HepG2 (cell line): Measurements from ENCODE around the gene MICA. TPM values are rescaled to one million over a fixed set of nuclear protein-coding genes. Genes with fewer than 3 reads are reported as not detected.
A peak's percentile ranks its signal among the peaks of the same experiment; 100 is the strongest.

Experiments used
- FOSL2 ChIP-seq: sonication (generic); formaldehyde crosslinking; IDR thresholded peaks from 2 replicates; pipeline ENCODE4 v1.4.0; 2020; ENCODE audit warnings: missing genetic modification reagents
- HIVEP1 ChIP-seq: sonication (generic); formaldehyde crosslinking; IDR thresholded peaks from 2 replicates; pipeline ENCODE4 v1.4.0; 2020; ENCODE audit warnings: mild to moderate bottlenecking, missing genetic modification reagents
- HMGXB3 ChIP-seq: sonication (generic); formaldehyde crosslinking; IDR thresholded peaks from 2 replicates; pipeline ENCODE4 v1.4.0; 2020; ENCODE audit warnings: missing genetic modification reagents, borderline replicate concordance
- IRX3 ChIP-seq: sonication (generic); formaldehyde crosslinking; IDR thresholded peaks from 2 replicates; pipeline ENCODE4 v1.8.1; 2023; ENCODE audit warnings: mild to moderate bottlenecking, low read depth, missing genetic modification reagents, borderline replicate concordance
- JUNB ChIP-seq: sonication (generic); formaldehyde crosslinking; IDR thresholded peaks from 2 replicates; pipeline ENCODE4 v1.8.0; 2022; ENCODE audit warnings: missing genetic modification reagents, mild to moderate bottlenecking, borderline replicate concordance
- KDM4B ChIP-seq: sonication (generic); formaldehyde crosslinking; IDR thresholded peaks from 2 replicates; pipeline ENCODE4 v1.4.0; 2020; ENCODE audit warnings: missing genetic modification reagents
- KLF13 ChIP-seq: sonication (generic); formaldehyde crosslinking; IDR thresholded peaks from 2 replicates; pipeline ENCODE4 v1.4.0; 2020; ENCODE audit warnings: mild to moderate bottlenecking, missing genetic modification reagents
- KMT2B ChIP-seq: IDR thresholded peaks from 2 replicates; pipeline ENCODE4 v1.6.1; 2016; ENCODE audit warnings: missing genetic modification reagents, missing compliant biosample characterization
- MAFF ChIP-seq: IDR thresholded peaks from 2 replicates; pipeline ENCODE4 v1.6.1; 2011; ENCODE audit warnings: low read depth, low read length, improper control_type of control experiment
- MLLT10 ChIP-seq: sonication (generic); formaldehyde crosslinking; IDR thresholded peaks from 2 replicates; pipeline ENCODE4 v1.4.0; 2020; ENCODE audit warnings: missing genetic modification reagents
- NBN ChIP-seq: fragments of 450-650 bp; conservative IDR thresholded peaks from 2 replicates; pipeline ENCODE4 v1.6.1; 2017
- NCOR1 ChIP-seq: fragments of 200-600 bp; sonication (generic); IDR thresholded peaks from 2 replicates; pipeline ENCODE4 v1.7.0; 2017; ENCODE audit warnings: antibody characterized with exemption, low read length, borderline replicate concordance
- PHF21A ChIP-seq: sonication (generic); formaldehyde crosslinking; IDR thresholded peaks from 2 replicates; pipeline ENCODE4 v1.5.0; 2020; ENCODE audit warnings: mild to moderate bottlenecking, missing genetic modification reagents
- POGZ ChIP-seq: sonication (generic); formaldehyde crosslinking; IDR thresholded peaks from 2 replicates; pipeline ENCODE4 v1.4.0; 2020; ENCODE audit warnings: mild to moderate bottlenecking, missing genetic modification reagents
- PTBP1 ChIP-seq: fragments of 200-400 bp; formaldehyde crosslinking; IDR thresholded peaks from 2 replicates; pipeline ENCODE4 v1.6.1; 2018; ENCODE audit warnings: low read length, low read depth; ENCODE audit not compliant: poor library complexity, severe bottlenecking
- SIX4 ChIP-seq: sonication (generic); formaldehyde crosslinking; IDR thresholded peaks from 2 replicates; pipeline ENCODE4 v1.4.0; 2020; ENCODE audit warnings: missing genetic modification reagents
- SRY ChIP-seq: sonication (generic); formaldehyde crosslinking; IDR thresholded peaks from 2 replicates; pipeline ENCODE4 v1.8.0; 2022; ENCODE audit warnings: mild to moderate bottlenecking, missing genetic modification reagents
- TERF1 ChIP-seq: sonication (generic); formaldehyde crosslinking; IDR thresholded peaks from 2 replicates; pipeline ENCODE4 v1.8.0; 2022; ENCODE audit warnings: mild to moderate bottlenecking, missing genetic modification reagents, moderate library complexity
- ZNF124 ChIP-seq: sonication (generic); formaldehyde crosslinking; IDR thresholded peaks from 2 replicates; pipeline ENCODE4 v1.4.0; 2020; ENCODE audit warnings: missing genetic modification reagents
- ZNF207 ChIP-seq: fragments of 450-650 bp; IDR thresholded peaks from 2 replicates; pipeline ENCODE4 v1.6.1; 2016; ENCODE audit warnings: antibody characterized with exemption, borderline replicate concordance
- ZNF280B ChIP-seq: sonication (generic); formaldehyde crosslinking; IDR thresholded peaks from 2 replicates; pipeline ENCODE4 v1.5.0; 2020; ENCODE audit warnings: missing genetic modification reagents, mild to moderate bottlenecking, borderline replicate concordance
- ZNF451 ChIP-seq: sonication (generic); formaldehyde crosslinking; IDR thresholded peaks from 2 replicates; pipeline ENCODE4 v1.5.0; 2020; ENCODE audit warnings: mild to moderate bottlenecking, missing genetic modification reagents
- ZNF674 ChIP-seq: sonication (generic); formaldehyde crosslinking; IDR thresholded peaks from 2 replicates; pipeline ENCODE4 v1.5.0; 2020; ENCODE audit warnings: low read depth, mild to moderate bottlenecking, missing genetic modification reagents
- ZNF713 ChIP-seq: sonication (generic); formaldehyde crosslinking; IDR thresholded peaks from 2 replicates; pipeline ENCODE4 v1.4.0; 2020; ENCODE audit warnings: mild to moderate bottlenecking, missing genetic modification reagents
- ZSCAN29 ChIP-seq: sonication (generic); formaldehyde crosslinking; conservative IDR thresholded peaks from 2 replicates; pipeline ENCODE4 v1.4.0; 2020; ENCODE audit warnings: mild to moderate bottlenecking, missing genetic modification reagents
- polyA plus RNA-seq, 8 experiments: library from polyadenylated mRNA; depleted of rRNA in 3 of 8; stranded (reverse) in 7 of 8; unstranded in 1 of 8; fragments of >200 nt; fragmentation: Illumina TruSeq in 4 of 8; extraction: Trizol in 4 of 8; gene quantifications; 2 replicates each; pipeline versions ENCODE4 v1.2.1 to v1.2.3, GENCODE V29; 2011 to 2016; ENCODE audit warnings: low read depth in 4 of 8, missing spikeins in 1 of 8, mixed read lengths in 1 of 8; ENCODE audit not compliant: insufficient read depth in 1 of 8
- total RNA-seq, 5 experiments: library from RNA; depleted of rRNA; stranded (reverse); fragments of >200 nt; fragmentation: Illumina TruSeq; extraction: Trizol; gene quantifications; 2 replicates each; pipeline ENCODE4 v1.2.3, GENCODE V29; 2016; ENCODE audit warnings: low read depth in 1 of 5

Gene MICA
- total and polyA plus RNA-seq, 2 of the 13 experiments (the other 11 are each of a cell fraction or from before 2014, with no cell fraction given): 21.6 to 38.1 TPM

GRCh38 chr6:31403283-31404060 lies at the start of gene MICA (continued):
- TF ChIP-seq KLF13 (CRISPR knock-in tag) (no peak), HMGXB3 (CRISPR knock-in tag) (no peak), IRX3 (CRISPR knock-in tag) (peak; percentile 36; the same call in 1 of the 2 replicates), SRY (CRISPR knock-in tag) (peak; percentile 96), MLLT10 (CRISPR knock-in tag) (no peak), HIVEP1 (CRISPR knock-in tag) (no peak; the same call in 1 of the 2 replicates), NBN (no peak), NCOR1 (no peak; the same call in 1 of the 2 replicates), POGZ (no peak; the same call in 1 of the 2 replicates), ZNF674 (CRISPR knock-in tag) (0 out of 2 replicates have a peak, but pooled peaks have one; percentile 50), ZNF713 (CRISPR knock-in tag) (no peak), TERF1 (CRISPR knock-in tag) (no peak), FOSL2 (CRISPR knock-in tag) (peak; percentile 28; the same call in 1 of the 2 replicates), SIX4 (peak; percentile 43; the same call in 1 of the 2 replicates), ZSCAN29 (CRISPR knock-in tag) (no peak), KDM4B (CRISPR knock-in tag) (no peak), MAFF (no peak), JUNB (CRISPR knock-in tag) (no peak), ZNF124 (CRISPR knock-in tag) (peak; percentile 54), ZNF280B (CRISPR knock-in tag) (peak; percentile 61; the same call in 1 of the 2 replicates), ZNF207 (no peak), PHF21A (peak; percentile 85), ZNF451 (peak; percentile 30), PTBP1 (peak; percentile 54), KMT2B (peak; percentile 91)
